ENCODE measurements around the gene CTBP1.

CTBP1 gene

GRCh38 chr4:1285151-1285789, 36.3 kb upstream of the CTBP1 start:
- no peak for DNase-seq (ENCODE audit: extremely low spot score)
- ChIA-PET CTCF (interaction anchor here (0.9 to 3.7 kb wide), 7 partner anchors 18 to 156 kb away, joined by 3 to 31 read pairs (median 3); no protein-coding TSS in a partner anchor), POLR2A (no interaction called here)
- TF ChIP-seq, protein P1, sequence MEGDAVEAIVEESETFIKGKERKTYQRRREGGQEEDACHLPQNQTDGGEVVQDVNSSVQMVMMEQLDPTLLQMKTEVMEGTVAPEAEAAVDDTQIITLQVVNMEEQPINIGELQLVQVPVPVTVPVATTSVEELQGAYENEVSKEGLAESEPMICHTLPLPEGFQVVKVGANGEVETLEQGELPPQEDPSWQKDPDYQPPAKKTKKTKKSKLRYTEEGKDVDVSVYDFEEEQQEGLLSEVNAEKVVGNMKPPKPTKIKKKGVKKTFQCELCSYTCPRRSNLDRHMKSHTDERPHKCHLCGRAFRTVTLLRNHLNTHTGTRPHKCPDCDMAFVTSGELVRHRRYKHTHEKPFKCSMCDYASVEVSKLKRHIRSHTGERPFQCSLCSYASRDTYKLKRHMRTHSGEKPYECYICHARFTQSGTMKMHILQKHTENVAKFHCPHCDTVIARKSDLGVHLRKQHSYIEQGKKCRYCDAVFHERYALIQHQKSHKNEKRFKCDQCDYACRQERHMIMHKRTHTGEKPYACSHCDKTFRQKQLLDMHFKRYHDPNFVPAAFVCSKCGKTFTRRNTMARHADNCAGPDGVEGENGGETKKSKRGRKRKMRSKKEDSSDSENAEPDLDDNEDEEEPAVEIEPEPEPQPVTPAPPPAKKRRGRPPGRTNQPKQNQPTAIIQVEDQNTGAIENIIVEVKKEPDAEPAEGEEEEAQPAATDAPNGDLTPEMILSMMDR (IDR thresholded peaks at IDR 0.05; ENCODE audit: control extremely low read depth, extremely low read depth, low read depth, missing control alignments), result no peak

GRCh38 chr4:1283711-1284110, 34.8 kb upstream of the CTBP1 start:
- ChIA-PET POLR2A (no interaction called here), CTCF (interaction anchor here (2.0 to 3.7 kb wide), 2 partner anchors 16 to 152 kb away, joined by 9 to 31 read pairs; no protein-coding TSS in a partner anchor)
- no peak for DNase-seq (ENCODE audit: extremely low spot score)
- TF ChIP-seq, protein P1 (IDR thresholded peaks at IDR 0.05; ENCODE audit: control extremely low read depth, extremely low read depth, low read depth, missing control alignments), result no peak

DNA sequence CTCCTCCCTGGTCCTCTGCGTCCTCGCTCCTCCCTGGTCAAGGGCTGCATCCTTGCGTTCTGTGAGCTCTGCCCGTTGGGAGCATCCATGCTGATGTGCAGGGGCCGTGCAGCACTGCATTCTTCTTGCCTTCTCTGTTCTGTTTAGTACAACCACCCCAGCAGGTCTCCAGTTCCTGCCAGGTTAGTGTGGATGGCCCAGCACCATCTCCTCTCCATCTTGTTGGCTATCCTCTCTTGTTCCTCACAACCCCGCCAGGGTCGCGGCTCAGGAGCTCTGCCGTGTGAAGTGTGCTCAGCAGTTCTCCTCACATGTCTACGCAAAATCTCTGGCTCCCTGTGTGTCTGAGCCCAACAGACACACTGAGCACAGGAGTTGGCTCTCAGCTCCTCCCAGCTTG, 30.3 kb upstream of the CTBP1 start:
- CTCF ChIA-PET, result interaction anchor here (1.6 kb wide), 1 partner anchor 148 kb away, joined by 5 read pairs; no protein-coding TSS in a partner anchor
- DNase-seq (ENCODE audit: extremely low spot score), result no peak
- POLR2A ChIA-PET, result no interaction called here
- TF ChIP-seq, protein P1 (IDR thresholded peaks at IDR 0.05; ENCODE audit: control extremely low read depth, extremely low read depth, low read depth, missing control alignments), result no peak

DNA sequence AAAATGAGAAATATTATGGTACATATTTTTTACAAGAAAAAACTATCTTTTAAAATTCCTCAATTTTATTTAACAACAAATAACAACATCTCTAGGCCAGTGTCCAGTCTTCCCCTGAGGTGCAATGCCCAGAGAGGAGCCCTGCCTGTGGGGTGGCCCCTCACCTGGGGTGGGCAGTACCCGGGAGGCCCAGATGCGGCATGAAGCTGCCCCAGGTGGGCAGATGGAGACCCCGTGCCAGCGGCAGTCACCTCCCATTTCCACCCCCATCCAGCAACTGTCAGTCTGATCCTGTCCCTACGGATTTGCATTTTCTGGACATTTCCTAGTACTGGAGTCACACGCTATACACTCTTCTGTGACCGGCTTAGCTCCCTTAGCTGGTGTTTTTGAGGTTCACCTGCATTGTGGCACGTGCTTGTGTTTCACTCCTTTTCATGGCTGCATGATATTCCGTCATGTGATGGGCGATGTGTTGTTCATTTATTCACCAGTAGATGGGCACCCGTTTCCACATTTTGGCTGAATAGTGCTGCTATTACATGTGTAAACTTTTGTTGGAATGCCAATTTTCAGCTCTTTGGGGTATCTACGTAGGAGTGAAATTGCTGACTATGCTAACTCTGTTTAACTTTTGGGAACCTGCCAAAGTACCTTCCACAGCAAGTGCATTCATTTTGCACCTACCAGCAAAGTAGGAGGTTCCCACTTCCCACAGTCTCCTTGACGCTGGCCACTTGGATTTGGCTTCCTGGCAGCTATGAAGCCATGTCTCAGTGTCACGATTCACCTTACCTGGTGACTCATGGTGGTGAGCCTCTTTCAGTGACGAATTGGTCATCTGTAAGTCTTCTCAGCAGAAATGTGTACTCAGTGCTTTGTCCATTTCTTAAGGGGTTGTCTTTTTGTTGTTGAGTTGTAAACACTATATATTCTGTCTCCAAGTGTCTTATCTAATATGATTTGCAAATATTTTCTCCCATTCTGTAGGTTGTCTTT, 29.0 kb upstream of the CTBP1 start:
- POLR2A ChIA-PET, result no interaction called here
- CTCF ChIA-PET, result interaction anchor here (1.3 to 2.0 kb wide), 3 partner anchors 10 to 147 kb away, joined by 4 to 14 read pairs (median 5); no protein-coding TSS in a partner anchor
- TF ChIP-seq, protein P1 (IDR thresholded peaks at IDR 0.05; ENCODE audit: control extremely low read depth, extremely low read depth, low read depth, missing control alignments), result no peak

DNA sequence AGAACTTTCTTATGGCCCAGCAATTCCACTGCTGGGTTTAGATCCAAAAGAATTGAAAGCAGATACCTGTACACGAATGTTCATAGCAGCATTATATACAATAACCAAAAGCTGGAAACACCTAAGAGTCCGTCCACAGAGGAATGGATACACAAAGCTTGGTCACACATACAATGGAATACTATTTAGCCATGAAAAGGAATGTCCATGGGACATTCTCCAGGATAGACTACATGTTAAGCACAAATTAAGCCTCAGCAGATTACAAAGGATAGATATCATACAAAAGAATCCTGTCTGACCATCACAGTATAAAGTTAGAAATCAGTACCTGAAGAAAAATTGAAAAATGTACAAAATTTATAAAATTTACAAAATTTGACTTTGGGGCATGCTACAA, 28.1 kb upstream of the CTBP1 start:
- ChIA-PET POLR2A (no interaction called here), CTCF (interaction anchor here (2.0 kb wide), 1 partner anchor 9 kb away, joined by 14 read pairs; no protein-coding TSS in a partner anchor)
- TF ChIP-seq, protein P1 (IDR thresholded peaks at IDR 0.05; ENCODE audit: control extremely low read depth, extremely low read depth, low read depth, missing control alignments), result no peak
- no peak for DNase-seq (ENCODE audit: extremely low spot score)

More for the DNA sequence above, 29.0 kb upstream of the CTBP1 start:
- DNase-seq (ENCODE audit: extremely low spot score), result no peak

- CTCF ChIA-PET, result no interaction called here
- POLR2A ChIA-PET, result no interaction called here
- no peak for DNase-seq (ENCODE audit: extremely low spot score)
- TF ChIP-seq, protein P1 (IDR thresholded peaks at IDR 0.05; ENCODE audit: control extremely low read depth, extremely low read depth, low read depth, missing control alignments), result no peak
Observed at GRCh38 chr4:1274871-1275270, 25.9 kb upstream of the CTBP1 start.

Data from GM10248 (cell line).